GM21786 (cell line): Measurements from ENCODE around the gene NTM.

Experiments used
- ATAC-seq: cut with Tn5 transposase; IDR thresholded peaks from one replicate; pipeline ENCODE4 v1.9.1; 2021; ENCODE audit not compliant: unreplicated experiment

Gene NTM

DNA sequence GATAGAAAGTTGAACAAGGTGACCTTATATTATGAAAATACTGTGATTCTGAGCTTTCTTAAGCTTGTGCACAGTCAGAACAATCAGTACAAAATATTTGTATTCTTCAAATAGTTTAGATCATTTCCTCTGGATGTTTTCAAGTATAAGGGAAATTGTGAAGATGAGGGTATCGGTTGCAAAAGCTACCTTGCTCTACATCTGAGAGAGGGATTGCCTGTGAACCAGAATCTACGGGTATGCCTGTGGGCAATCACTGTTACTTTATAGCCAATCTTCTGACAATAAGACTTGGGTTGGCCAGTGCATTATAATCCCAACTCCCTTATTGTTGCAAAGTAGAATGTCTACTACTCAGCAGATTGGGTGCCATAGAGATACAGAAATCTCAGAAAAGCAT is 90.5 kb downstream of the NTM start:
- ATAC-seq = no peak

GRCh38 chr11:131462622-131463021 is 92.2 kb downstream of the NTM start:
- ATAC-seq = no peak

GRCh38 chr11:131463162-131463561 is 92.7 kb downstream of the NTM start:
- ATAC-seq = no peak

DNA sequence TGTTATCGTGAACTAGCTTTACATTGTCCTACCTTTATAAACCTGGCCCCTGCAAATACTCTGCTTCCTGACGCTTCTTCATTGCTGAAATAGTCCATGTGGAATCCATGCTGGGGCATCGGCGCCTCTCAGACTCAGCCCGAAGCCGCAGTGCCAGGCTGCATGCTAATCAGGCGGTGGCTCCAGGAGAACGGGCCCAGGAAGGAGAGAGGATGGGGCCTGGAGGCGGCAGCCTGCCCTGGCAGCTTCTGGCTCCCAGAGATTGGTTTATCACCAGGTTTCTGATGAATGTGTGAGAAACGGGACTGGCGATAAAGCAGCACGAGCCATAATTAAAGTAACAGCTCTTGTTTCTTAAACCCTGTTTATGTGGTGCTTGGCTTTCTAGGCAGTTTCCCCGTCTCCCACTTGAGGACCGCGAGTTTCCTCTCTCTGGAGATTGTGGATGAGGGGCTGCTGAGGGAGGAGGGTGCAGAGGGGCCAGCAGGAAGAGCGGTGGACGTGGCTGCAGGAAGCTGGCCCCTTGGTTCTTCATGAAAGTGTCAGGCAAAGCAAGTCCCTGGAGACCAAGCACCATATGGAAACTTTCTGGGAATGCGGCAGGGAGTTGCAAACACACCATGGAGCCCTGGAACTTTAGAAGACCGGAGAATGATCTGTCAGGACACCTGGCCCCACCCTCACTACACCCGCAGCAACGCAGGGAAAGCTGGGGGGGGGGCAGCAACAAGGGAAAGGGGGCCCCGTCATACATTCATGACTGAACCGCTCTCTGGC is 93.4 kb downstream of the NTM start:
- ATAC-seq = no peak

- ATAC-seq = no peak
These were observed 94.0 kb downstream of the NTM start for GRCh38 chr11:131464461-131464860.

GRCh38 chr11:131465039-131465438 is 94.6 kb downstream of the NTM start:
- no peak for ATAC-seq

DNA sequence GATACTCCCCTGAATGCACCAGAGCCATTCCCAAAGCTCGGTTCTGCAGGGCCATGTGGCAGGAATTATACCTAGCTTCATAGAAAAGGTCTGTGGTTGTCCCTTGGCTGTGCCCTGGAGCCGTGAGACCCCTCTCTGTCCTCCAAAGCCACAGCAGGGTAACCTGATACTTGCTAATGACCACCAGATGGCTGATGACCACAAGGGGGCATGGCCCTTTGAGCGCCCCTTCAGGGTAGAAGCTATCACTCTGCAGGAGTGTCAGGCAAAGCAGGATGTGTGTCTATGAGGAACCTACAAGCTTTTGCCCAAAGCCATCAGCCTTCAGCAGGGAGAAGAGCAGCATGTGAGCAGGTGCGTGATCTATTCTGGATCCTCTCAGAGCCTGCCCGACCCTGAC is 95.3 kb downstream of the NTM start:
- no peak for ATAC-seq

GRCh38 chr11:131467645-131468394 is 97.4 kb downstream of the NTM start:
- no peak for ATAC-seq

DNA sequence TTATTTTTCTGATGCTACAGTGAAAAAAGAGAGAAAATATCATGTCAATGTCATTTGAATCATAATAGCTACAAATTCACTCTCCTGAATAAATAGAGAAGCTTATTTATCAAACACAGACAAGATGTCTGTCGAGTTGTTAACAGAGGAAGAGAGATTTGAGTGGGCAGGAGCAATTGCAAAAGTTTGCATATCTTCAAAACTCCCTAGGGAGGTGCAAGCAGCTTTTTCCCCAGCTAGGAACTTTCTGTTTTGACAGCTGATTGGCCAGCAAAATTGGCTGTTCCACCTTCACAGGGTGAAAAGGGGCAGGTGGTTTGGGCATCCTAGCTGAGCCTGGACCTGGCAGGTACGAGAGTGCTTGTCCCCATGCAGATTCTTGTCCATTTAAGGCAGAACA is 98.2 kb downstream of the NTM start:
- ATAC-seq = no peak

GRCh38 chr11:131470216-131470925 is 100.0 kb downstream of the NTM start:
- no peak for ATAC-seq

GRCh38 chr11:131471976-131472375 is 101.6 kb downstream of the NTM start:
- no peak for ATAC-seq

DNA sequence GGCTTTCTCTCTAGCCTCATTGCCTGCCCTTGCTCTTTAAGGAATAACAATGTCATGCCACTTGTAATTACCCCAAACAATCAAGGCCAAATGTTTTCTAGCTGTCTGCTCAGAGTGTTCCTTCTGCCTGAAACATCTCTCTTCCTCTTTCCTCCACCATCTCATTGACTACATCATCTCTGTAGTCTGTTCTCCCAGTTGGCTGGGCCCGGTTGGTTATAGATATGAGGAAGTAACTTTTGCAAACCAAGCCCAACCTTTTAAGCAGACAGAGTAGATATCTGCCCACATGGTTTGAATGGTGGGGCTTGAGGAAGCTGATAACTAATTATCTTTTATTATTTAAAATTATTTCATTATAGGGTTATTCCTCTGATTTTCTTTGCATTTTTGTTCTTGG is 104.5 kb downstream of the NTM start:
- no peak for ATAC-seq

- no peak for ATAC-seq
These were observed 105.9 kb downstream of the NTM start for GRCh38 chr11:131476266-131476665.

DNA sequence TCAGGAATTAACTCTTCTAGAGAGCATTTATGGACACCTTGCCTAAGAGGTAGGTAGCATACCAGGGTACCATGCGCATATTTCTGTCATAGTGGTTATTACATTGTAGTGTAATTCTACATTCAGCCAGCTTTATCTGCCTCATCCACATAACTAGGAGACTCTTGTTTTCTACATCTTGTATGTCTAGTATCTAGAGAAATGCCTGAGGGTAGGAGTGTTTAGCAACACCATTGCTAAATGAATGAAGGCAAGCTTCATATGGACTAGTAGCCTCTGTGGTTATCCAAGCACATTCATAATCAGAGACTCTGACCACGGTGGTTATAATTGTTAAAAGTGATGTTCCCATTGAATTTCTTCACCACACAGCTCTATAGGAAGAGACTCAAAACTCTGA is 107.9 kb downstream of the NTM start:
- no peak for ATAC-seq

DNA sequence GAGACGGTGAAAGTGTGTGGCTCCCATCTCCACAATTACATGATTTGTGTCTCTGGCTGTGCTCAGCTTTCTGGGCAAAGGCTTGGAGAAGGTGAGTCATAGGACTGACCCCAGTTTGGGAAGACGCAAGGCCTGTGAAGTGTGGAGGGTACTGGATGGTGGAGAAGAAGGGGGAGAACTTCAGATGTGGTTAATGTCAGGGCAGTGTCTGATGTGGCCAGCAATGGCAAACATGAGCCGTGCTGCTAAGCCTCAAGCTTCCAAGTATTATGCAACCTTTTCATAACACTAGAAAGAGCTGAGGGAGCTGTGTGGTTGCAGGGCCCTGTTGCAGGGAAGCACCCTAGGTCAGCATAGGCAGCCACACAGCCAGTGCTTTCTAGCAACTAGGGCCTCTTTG is 110.9 kb downstream of the NTM start:
- ATAC-seq = no peak

DNA sequence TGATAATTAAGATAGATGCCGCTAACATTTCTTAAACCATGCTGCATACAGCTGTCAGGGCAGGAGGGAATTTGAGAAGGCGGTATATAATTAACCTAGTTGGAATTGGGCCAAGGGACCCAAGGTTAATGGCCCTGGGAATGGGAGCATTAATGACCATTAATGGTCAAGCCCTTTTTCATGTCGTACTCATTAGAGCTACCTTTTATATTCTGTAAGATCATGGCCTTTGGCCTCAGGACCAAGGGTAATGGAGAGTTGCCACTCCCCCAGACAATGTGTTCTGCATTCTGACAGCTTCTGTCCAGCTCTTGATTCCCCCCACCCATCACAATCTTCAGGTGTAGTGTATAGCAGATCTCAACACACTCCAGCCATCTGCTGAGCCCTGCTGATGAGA is 111.6 kb downstream of the NTM start:
- ATAC-seq = no peak

DNA sequence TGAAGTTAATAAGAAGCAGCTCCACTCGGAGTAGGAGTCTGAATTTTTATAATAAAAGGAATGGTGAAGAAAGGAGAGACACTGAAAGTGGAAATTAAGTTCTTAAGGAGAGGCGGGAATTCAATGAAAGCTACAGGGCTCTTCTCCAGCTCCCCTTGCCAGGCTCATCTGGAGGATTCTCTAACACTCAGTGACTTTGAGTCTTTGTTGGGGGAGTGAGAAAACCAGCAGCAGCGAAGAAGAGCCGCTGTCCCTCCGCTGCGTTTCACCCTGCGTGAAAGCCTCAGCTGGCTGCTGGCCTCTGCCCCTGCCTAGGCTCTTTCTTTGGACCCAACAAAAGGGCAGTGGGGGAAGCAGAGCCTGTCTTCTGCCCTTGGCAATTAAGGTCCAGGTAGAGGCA is 113.0 kb downstream of the NTM start:
- ATAC-seq = no peak

GRCh38 chr11:131483877-131484276 is 113.5 kb downstream of the NTM start:
- no peak for ATAC-seq

DNA sequence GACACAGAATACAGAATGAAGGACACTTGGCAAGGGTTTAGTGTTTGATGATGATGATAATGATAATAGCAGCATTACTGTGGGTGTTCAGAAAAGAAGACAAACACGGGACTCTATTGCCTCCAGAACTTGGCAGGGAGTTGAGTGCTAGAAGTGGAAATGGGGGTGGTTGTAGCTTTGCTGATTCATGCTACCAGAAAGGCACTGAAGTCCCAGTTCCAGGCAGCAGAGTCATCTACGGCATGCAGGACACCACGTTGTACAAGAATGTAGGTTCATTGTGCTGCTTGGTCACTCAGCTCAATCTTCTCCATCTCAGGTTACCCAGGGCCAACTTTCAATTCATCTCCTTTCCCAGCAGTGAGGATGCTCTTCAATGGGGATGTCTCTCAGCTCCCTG is 115.7 kb downstream of the NTM start:
- no peak for ATAC-seq

- ATAC-seq = no peak
These were observed 116.7 kb downstream of the NTM start for GRCh38 chr11:131486937-131487635.

DNA sequence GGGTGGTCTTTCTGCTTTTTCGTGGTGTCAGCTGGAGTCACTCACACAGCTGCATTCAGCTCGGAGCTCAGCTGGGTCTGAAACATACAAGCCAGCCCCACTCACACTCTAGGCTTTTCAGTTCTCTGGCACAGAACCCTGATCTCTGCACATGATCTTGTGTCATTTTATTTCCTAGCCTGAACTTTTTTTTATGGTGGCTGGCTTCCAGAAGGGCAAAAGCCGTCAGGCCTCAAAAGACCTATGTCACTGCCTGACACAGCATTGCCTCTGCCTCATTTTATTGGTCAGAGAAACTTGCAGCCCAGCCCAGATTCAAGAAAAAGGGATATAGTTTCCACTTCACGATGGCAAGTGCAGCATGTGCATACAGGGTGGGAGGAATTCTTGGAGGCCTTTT is 117.8 kb downstream of the NTM start:
- ATAC-seq = no peak
